Panc1 (cell line): Measurements from ENCODE around the gene CCDC86. TPM values are rescaled to one million over a fixed set of nuclear protein-coding genes. Genes with fewer than 3 reads are reported as not detected.

Source experiments
- ATAC-seq: fragments of 200-7000 bp; cut with Tn5 transposase; 2 replicates; pipeline ENCODE4 v1.9.1; 2020; ENCODE audit warnings: mild to moderate bottlenecking, moderate library complexity
- BruUV-seq: library from RNA; stranded (reverse); fragments of 400-500 nt; replicated peaks from 2 replicates; lab custom pipeline; 2021; lab: Mats Ljungman, UMichigan
- CTCF ChIA-PET: fragments of 300-600 bp; sonication (Branson Sonifier 250); formaldehyde crosslinking; loops from one replicate; lab custom pipeline; 2022; ENCODE audit warnings: antibody characterized with exemption; lab: Charles Lee
- POLR2A ChIA-PET: fragments of 300-600 bp; sonication (Branson Sonifier 250); formaldehyde crosslinking; loops from one replicate; lab custom pipeline; 2022; ENCODE audit warnings: antibody characterized with exemption; lab: Charles Lee
- DNase-seq: peaks from one replicate; pipeline ENCODE4 v3.0.0-alpha.2; 2010; ENCODE audit warnings: low read depth, low spot score
- H3K27ac ChIP-seq: 2 replicates; pipeline ENCODE4 v1.5.1; 2011; ENCODE audit warnings: mild to moderate bottlenecking, low read length, inconsistent platforms
- H3K27me3 ChIP-seq: fragments of 200-500 bp; sonication (Bioruptor generic); 2 replicates; pipeline ENCODE4 v1.6.0; 2014; ENCODE audit warnings: low read length, inconsistent platforms; ENCODE audit not compliant: control insufficient read depth, insufficient read depth
- H3K36me3 ChIP-seq: fragments of 200-500 bp; sonication (Bioruptor generic); 2 replicates; pipeline ENCODE4 v1.5.1; 2014; ENCODE audit warnings: inconsistent platforms, mild to moderate bottlenecking, low read length, moderate library complexity; ENCODE audit not compliant: control insufficient read depth, insufficient read depth
- H3K4me1 ChIP-seq: 2 replicates; pipeline ENCODE4 v1.5.1; 2011; ENCODE audit warnings: inconsistent platforms, mild to moderate bottlenecking, low read length, moderate library complexity; ENCODE audit not compliant: control insufficient read depth, insufficient read depth
- H3K4me3 ChIP-seq, 2 experiments: 2 replicates each; pipeline ENCODE4 v1.5.1; 2011 to 2012; ENCODE audit warnings: low read depth in 2 of 2, low read length in 2 of 2, mild to moderate bottlenecking in 2 of 2, inconsistent platforms in 1 of 2, moderate library complexity in 1 of 2
- H3K9me3 ChIP-seq: fragments of 200-500 bp; sonication (Bioruptor generic); 2 replicates; pipeline ENCODE4 v1.5.1; 2014; ENCODE audit warnings: low read depth, mild to moderate bottlenecking, inconsistent platforms, low read length, moderate library complexity; ENCODE audit not compliant: control insufficient read depth, insufficient read depth
- POLR2AphosphoS5 ChIP-seq: IDR thresholded peaks from 2 replicates; pipeline ENCODE4 v1.6.1; 2012; ENCODE audit warnings: mild to moderate bottlenecking, low read depth, low read length, moderate library complexity
- SIN3A ChIP-seq: IDR thresholded peaks from 2 replicates; pipeline ENCODE4 v1.6.1; 2012; ENCODE audit warnings: low read depth, mild to moderate bottlenecking, low read length, moderate library complexity, borderline replicate concordance; ENCODE audit not compliant: insufficient read depth
- TCF7L2 ChIP-seq: IDR thresholded peaks from 2 replicates; pipeline ENCODE4 v1.6.1; 2011; ENCODE audit warnings: mild to moderate bottlenecking, low read depth, low read length, inconsistent platforms
- in situ Hi-C: cut with HindIII; loops from 2 replicates; pipeline ENCODE4 v1.10.0; 2016; ENCODE audit warnings: low sequenced_read_pairs, low pct_unique_long_range_greater_than_20kb
- intact Hi-C: fragments of 100-400 bp; cut with micrococcal nuclease; formaldehyde crosslinking; loops from one replicate; pipeline ENCODE4 v1.10.0; 2022; ENCODE audit not compliant: unreplicated experiment
- total RNA-seq: library from RNA; stranded (reverse); gene quantifications from one replicate; pipeline ENCODE4 v1.2.1, GENCODE V29; 2021; ENCODE audit not compliant: unreplicated experiment
- TF ChIP-seq, protein P1 (sequence below): fragments of 450-650 bp; IDR thresholded peaks from 2 replicates; pipeline ENCODE4 v1.5.1; 2017; ENCODE audit warnings: mild to moderate bottlenecking
- TF ChIP-seq, protein P2 (sequence below), 2 experiments: IDR thresholded peaks; 2 replicates each; pipeline ENCODE4 v1.6.1; 2011 to 2012; ENCODE audit warnings: low read depth in 2 of 2, control low read depth in 1 of 2, low read length in 1 of 2, mild to moderate bottlenecking in 1 of 2, moderate library complexity in 1 of 2; ENCODE audit not compliant: insufficient read depth in 1 of 2

The CCDC86 gene
- total RNA-seq, 1 experiment from 2014 or later = 70.2 TPM

DNA sequence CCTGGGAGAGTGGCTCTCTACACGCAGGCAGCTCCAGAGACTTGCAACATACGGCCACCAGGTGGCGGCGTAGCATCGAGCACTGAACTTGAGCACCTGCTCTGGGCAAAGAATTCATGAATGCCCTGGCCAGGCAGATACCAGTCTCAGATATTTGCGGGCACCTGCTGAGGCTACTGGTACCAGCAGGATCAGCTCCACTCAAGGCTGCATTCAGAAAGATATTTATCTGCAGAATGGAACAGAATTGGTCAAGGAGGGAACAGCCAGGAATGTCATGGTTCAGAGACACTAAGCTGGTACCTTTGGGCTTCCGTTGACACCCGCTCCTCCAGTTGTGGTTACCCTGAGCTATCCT, 10.8 kb upstream of the CCDC86 start:
- ChIA-PET CTCF (interaction anchor here (0.5 to 3.0 kb wide), 7 partner anchors 24 to 321 kb away, joined by 3 to 41 read pairs (median 4); partner anchors contain the start of genes MS4A10 and ZP1), POLR2A (interaction anchor here (0.7 kb wide), 1 partner anchor 24 kb away, joined by 3 read pairs; the partner anchor contains the start of gene PTGDR2)
- peak overlapping the region in 1 of 2 experiments; percentile 28; a peak in 2 of 4 replicates for H3K4me3 ChIP-seq
- H3K9me3 ChIP-seq = no peaks in the 10 kb centered on the region
- no peaks in the 10 kb centered on the region for H3K4me1 ChIP-seq
- BruUV-seq = no TSS peak
- peak; percentile 58 for DNase-seq
- peak; percentile 95 for ATAC-seq
- intact Hi-C loops = loop anchor here (1.0 to 5.0 kb wide), 3 partner anchors 56 to 356 kb away; no protein-coding TSS in a partner anchor
- no peak overlapping the region for H3K27ac ChIP-seq
- in situ Hi-C loops = no loop called here
- peaks cover 8% of the 10 kb centered on the region for H3K27me3 ChIP-seq
- H3K36me3 ChIP-seq = no peaks in the 10 kb centered on the region
- no peak for TF ChIP-seq SIN3A
- TF ChIP-seq, protein P1, sequence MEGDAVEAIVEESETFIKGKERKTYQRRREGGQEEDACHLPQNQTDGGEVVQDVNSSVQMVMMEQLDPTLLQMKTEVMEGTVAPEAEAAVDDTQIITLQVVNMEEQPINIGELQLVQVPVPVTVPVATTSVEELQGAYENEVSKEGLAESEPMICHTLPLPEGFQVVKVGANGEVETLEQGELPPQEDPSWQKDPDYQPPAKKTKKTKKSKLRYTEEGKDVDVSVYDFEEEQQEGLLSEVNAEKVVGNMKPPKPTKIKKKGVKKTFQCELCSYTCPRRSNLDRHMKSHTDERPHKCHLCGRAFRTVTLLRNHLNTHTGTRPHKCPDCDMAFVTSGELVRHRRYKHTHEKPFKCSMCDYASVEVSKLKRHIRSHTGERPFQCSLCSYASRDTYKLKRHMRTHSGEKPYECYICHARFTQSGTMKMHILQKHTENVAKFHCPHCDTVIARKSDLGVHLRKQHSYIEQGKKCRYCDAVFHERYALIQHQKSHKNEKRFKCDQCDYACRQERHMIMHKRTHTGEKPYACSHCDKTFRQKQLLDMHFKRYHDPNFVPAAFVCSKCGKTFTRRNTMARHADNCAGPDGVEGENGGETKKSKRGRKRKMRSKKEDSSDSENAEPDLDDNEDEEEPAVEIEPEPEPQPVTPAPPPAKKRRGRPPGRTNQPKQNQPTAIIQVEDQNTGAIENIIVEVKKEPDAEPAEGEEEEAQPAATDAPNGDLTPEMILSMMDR = peak; percentile 94

DNA sequence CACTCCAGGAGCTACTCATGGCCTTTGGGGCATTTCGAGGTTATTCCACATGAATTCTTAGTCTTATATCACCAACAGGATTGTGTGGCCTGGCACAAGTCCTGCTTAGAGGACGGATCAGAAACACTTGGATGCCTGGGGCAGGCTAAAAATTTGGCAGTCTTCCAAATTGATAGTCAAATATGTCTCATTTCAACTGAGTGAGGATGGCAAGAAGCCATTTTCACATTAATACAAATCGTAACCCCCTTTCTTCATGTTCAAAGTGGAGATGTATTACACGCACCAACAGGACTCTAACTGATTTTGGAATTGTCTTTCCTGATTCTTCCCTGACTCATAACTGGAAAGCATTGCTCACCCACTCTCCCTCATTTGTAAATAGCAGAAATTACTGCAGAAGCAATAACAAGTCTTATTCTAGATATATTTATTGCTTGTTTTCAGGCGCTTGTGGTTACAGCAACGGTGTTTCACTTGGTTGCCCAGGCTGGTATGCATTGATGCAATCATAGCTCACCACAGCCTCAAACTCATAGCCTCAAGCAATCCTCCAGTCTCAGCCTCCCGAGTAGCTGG, 10.3 kb upstream of the CCDC86 start:
- H3K4me1 ChIP-seq = no peaks in the 10 kb centered on the region
- ChIA-PET POLR2A (no interaction called here), CTCF (interaction anchor here (0.5 to 3.0 kb wide), 6 partner anchors 23 to 152 kb away, joined by 3 to 41 read pairs (median 4); partner anchors contain the start of genes MS4A10 and ZP1)
- H3K4me3 ChIP-seq = no peak overlapping the region
- no peaks in the 10 kb centered on the region for H3K36me3 ChIP-seq
- H3K27me3 ChIP-seq = peaks cover 8% of the 10 kb centered on the region
- in situ Hi-C loops (no loop called here), intact Hi-C loops (loop anchor here (1.0 to 5.0 kb wide), 3 partner anchors 56 to 356 kb away; no protein-coding TSS in a partner anchor)
- ATAC-seq (no peak), DNase-seq (no peak)
- no peak overlapping the region for H3K27ac ChIP-seq
- TF ChIP-seq SIN3A = no peak
- TF ChIP-seq, protein P2, sequence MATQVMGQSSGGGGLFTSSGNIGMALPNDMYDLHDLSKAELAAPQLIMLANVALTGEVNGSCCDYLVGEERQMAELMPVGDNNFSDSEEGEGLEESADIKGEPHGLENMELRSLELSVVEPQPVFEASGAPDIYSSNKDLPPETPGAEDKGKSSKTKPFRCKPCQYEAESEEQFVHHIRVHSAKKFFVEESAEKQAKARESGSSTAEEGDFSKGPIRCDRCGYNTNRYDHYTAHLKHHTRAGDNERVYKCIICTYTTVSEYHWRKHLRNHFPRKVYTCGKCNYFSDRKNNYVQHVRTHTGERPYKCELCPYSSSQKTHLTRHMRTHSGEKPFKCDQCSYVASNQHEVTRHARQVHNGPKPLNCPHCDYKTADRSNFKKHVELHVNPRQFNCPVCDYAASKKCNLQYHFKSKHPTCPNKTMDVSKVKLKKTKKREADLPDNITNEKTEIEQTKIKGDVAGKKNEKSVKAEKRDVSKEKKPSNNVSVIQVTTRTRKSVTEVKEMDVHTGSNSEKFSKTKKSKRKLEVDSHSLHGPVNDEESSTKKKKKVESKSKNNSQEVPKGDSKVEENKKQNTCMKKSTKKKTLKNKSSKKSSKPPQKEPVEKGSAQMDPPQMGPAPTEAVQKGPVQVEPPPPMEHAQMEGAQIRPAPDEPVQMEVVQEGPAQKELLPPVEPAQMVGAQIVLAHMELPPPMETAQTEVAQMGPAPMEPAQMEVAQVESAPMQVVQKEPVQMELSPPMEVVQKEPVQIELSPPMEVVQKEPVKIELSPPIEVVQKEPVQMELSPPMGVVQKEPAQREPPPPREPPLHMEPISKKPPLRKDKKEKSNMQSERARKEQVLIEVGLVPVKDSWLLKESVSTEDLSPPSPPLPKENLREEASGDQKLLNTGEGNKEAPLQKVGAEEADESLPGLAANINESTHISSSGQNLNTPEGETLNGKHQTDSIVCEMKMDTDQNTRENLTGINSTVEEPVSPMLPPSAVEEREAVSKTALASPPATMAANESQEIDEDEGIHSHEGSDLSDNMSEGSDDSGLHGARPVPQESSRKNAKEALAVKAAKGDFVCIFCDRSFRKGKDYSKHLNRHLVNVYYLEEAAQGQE (IDR thresholded peaks at IDR 0.05; ENCODE audit: insufficient read depth in 1 of 2, low read depth in 2 of 2, low read length in 1 of 2) = no peak
- TF ChIP-seq TCF7L2 = no peak
- no peak for TF ChIP-seq POLR2AphosphoS5
- TF ChIP-seq, protein P1 = no peak
- no peaks in the 10 kb centered on the region for H3K9me3 ChIP-seq
- no TSS peak for BruUV-seq
